HepG2 (cell line): ENCODE measurements around the gene WDR48. TPM values are rescaled to one million over a fixed set of nuclear protein-coding genes. Genes with fewer than 3 reads are reported as not detected.

ENCODE experiments used
- ATAC-seq: fragments of 200-7000 bp; cut with Tn5 transposase; 3 replicates; pipeline ENCODE4 v1.9.1; 2020; ENCODE audit warnings: mild to moderate bottlenecking, moderate library complexity
- BruUV-seq: library from RNA; stranded (reverse); fragments of 400-500 nt; replicated peaks from 2 replicates; lab custom pipeline; 2021; lab: Mats Ljungman, UMichigan
- CTCF ChIA-PET: fragments of 300-600 bp; formaldehyde crosslinking; extraction: SDS; loops from one replicate; lab custom pipeline; 2021; ENCODE audit warnings: low total read pairs, inconsistent platforms, low intra/inter-chr PET ratio; lab: Yijun Ruan, JAX
- POLR2A ChIA-PET: fragments of 350-600 bp; sonication (Branson Sonifier 250); formaldehyde crosslinking; loops from one replicate; lab custom pipeline; 2020; ENCODE audit warnings: antibody characterized with exemption, inconsistent platforms; lab: Yijun Ruan, JAX
- DNase-seq: peaks from one replicate; pipeline ENCODE4 v3.0.0-alpha.2; 2015; ENCODE audit warnings: low spot score
- FAIRE-seq: peaks from 3 replicates; lab custom pipeline; 2011; peaks lifted over from hg19 to GRCh38; lab: Jason Lieb, UNC
- H2AFZ ChIP-seq: one replicate; pipeline ENCODE4 v1.6.1; 2011; ENCODE audit warnings: low read length, inconsistent platforms
- H3K27ac ChIP-seq: fragments of 300-600 bp; 3 replicates; pipeline ENCODE4 v1.8.0; 2011; ENCODE audit warnings: mixed run types, mild to moderate bottlenecking, mixed read lengths, low read length, inconsistent platforms; ENCODE audit not compliant: insufficient read depth; ENCODE audit errors: extremely low read length
- H3K27me3 ChIP-seq, 2 experiments: fragments of 200-600 bp in 1 of 2; 2 replicates in 1 of 2; 3 replicates in 1 of 2; pipeline versions ENCODE4 v1.6.0 to v1.8.0; 2011; ENCODE audit warnings: low read length in 2 of 2, mild to moderate bottlenecking in 2 of 2, moderate library complexity in 2 of 2, inconsistent platforms in 1 of 2; ENCODE audit not compliant: insufficient read depth in 2 of 2, control insufficient read depth in 1 of 2
- H3K36me3 ChIP-seq, 2 experiments: fragments of 200-600 bp in 1 of 2; replicated peaks in 1 of 2; 2 replicates in 1 of 2; 3 replicates in 1 of 2; pipeline versions ENCODE4 v1.5.1 to v1.8.0; 2011; ENCODE audit warnings: low read length in 2 of 2, inconsistent platforms in 1 of 2; ENCODE audit not compliant: insufficient read depth in 2 of 2, control insufficient read depth in 1 of 2
- H3K4me1 ChIP-seq: 2 replicates; pipeline ENCODE4 v1.5.1; 2012; ENCODE audit warnings: low read length, inconsistent platforms; ENCODE audit not compliant: insufficient read depth
- H3K4me2 ChIP-seq: 2 replicates; pipeline ENCODE4 v1.6.0; 2011; ENCODE audit warnings: low read depth, low read length, inconsistent platforms
- H3K4me3 ChIP-seq, 3 experiments: fragments of 200-600 bp in 1 of 3; sonication (generic), shearing (Covaris generic) in 1 of 3; replicated peaks in 1 of 3; 2 replicates each; pipeline ENCODE4 v1.5.1; 2011 to 2016; ENCODE audit warnings: low read length in 3 of 3, inconsistent platforms in 2 of 3, low read depth in 2 of 3, mild to moderate bottlenecking in 2 of 3, control low read depth in 1 of 3, mixed read lengths in 1 of 3; ENCODE audit not compliant: insufficient read depth in 1 of 3
- H3K79me2 ChIP-seq: one replicate; pipeline ENCODE4 v1.6.1; 2011; ENCODE audit warnings: low read length, inconsistent platforms; ENCODE audit not compliant: insufficient read depth
- H3K9ac ChIP-seq: 2 replicates; pipeline ENCODE4 v1.6.0; 2011; ENCODE audit warnings: mild to moderate bottlenecking, low read depth, low read length, inconsistent platforms; ENCODE audit not compliant: insufficient read depth
- H3K9me3 ChIP-seq: 2 replicates; pipeline ENCODE4 v1.5.1; 2012; ENCODE audit warnings: mild to moderate bottlenecking, low read length
- H4K20me1 ChIP-seq: 2 replicates; pipeline ENCODE4 v1.6.0; 2011; ENCODE audit warnings: inconsistent platforms, mild to moderate bottlenecking, low read length, moderate library complexity; ENCODE audit not compliant: insufficient read depth
- CHCHD3 ChIP-seq: sonication (generic); formaldehyde crosslinking; IDR thresholded peaks from 2 replicates; pipeline ENCODE4 v1.8.0; 2022; ENCODE audit warnings: mild to moderate bottlenecking, missing genetic modification reagents, moderate library complexity
- HNF1A ChIP-seq, 2 experiments: sonication (generic) in 1 of 2; formaldehyde crosslinking in 1 of 2; IDR thresholded peaks; 2 replicates each; pipeline versions ENCODE4 v1.4.0 to v1.6.1; 2016 to 2020; ENCODE audit warnings: borderline replicate concordance in 1 of 2, low read depth in 1 of 2, mild to moderate bottlenecking in 1 of 2, missing genetic modification reagents in 1 of 2
- KAT8 ChIP-seq: IDR thresholded peaks from 2 replicates; pipeline ENCODE4 v1.6.1; 2016; ENCODE audit warnings: missing genetic modification reagents, missing compliant biosample characterization
- MBD4 ChIP-seq: IDR thresholded peaks from 2 replicates; pipeline ENCODE4 v1.6.1; 2012; ENCODE audit warnings: low read length, inconsistent platforms, borderline replicate concordance
- RERE ChIP-seq: IDR thresholded peaks from 2 replicates; pipeline ENCODE4 v1.6.1; 2016; ENCODE audit warnings: low read depth, missing genetic modification reagents, missing compliant biosample characterization
- SIN3A ChIP-seq: IDR thresholded peaks from 2 replicates; pipeline ENCODE4 v1.6.1; 2011; ENCODE audit warnings: low read depth, mild to moderate bottlenecking, control low read depth, low read length, borderline replicate concordance
- ZNF382 ChIP-seq: sonication (generic); formaldehyde crosslinking; IDR thresholded peaks from 2 replicates; pipeline ENCODE4 v1.5.0; 2020; ENCODE audit warnings: missing genetic modification reagents, mild to moderate bottlenecking, borderline replicate concordance
- ZNF562 ChIP-seq: sonication (generic); formaldehyde crosslinking; IDR thresholded peaks from 2 replicates; pipeline ENCODE4 v1.8.0; 2022; ENCODE audit warnings: missing genetic modification reagents, borderline replicate concordance
- WGBS: methylation state at CpG from one replicate; pipeline ENCODE4 v1.1.6; 2017; ENCODE audit warnings: low lambda C conversion rate; 5-methylcytosine and 5-hydroxymethylcytosine counted together
- in situ Hi-C: cut with HindIII; loops from 2 replicates; pipeline ENCODE4 v1.10.0; 2017; ENCODE audit warnings: low pct_unique_long_range_greater_than_20kb; ENCODE audit not compliant: extremely low pct_ligation_motif_present
- intact Hi-C: fragments of 100-400 bp; cut with micrococcal nuclease; formaldehyde crosslinking; loops from one replicate; pipeline ENCODE4 v1.10.0; 2022; ENCODE audit not compliant: unreplicated experiment
- polyA plus RNA-seq, 8 experiments: library from polyadenylated mRNA; depleted of rRNA in 3 of 8; stranded (reverse) in 7 of 8; unstranded in 1 of 8; fragments of >200 nt; fragmentation: Illumina TruSeq in 4 of 8; extraction: Trizol in 4 of 8; gene quantifications; 2 replicates each; pipeline versions ENCODE4 v1.2.1 to v1.2.3, GENCODE V29; 2011 to 2016; ENCODE audit warnings: low read depth in 4 of 8, missing spikeins in 1 of 8, mixed read lengths in 1 of 8; ENCODE audit not compliant: insufficient read depth in 1 of 8
- total RNA-seq, 5 experiments: library from RNA; depleted of rRNA; stranded (reverse); fragments of >200 nt; fragmentation: Illumina TruSeq; extraction: Trizol; gene quantifications; 2 replicates each; pipeline ENCODE4 v1.2.3, GENCODE V29; 2016; ENCODE audit warnings: low read depth in 1 of 5
- TF ChIP-seq, protein P1 (sequence below): sonication (generic); formaldehyde crosslinking; IDR thresholded peaks from 2 replicates; pipeline ENCODE4 v1.4.0; 2020; ENCODE audit warnings: mild to moderate bottlenecking, missing genetic modification reagents

Gene WDR48
- total and polyA plus RNA-seq, 2 of the 13 experiments (the other 11 are each of a cell fraction or from before 2014, with no cell fraction given), result 29.2 to 31.2 TPM

DNA sequence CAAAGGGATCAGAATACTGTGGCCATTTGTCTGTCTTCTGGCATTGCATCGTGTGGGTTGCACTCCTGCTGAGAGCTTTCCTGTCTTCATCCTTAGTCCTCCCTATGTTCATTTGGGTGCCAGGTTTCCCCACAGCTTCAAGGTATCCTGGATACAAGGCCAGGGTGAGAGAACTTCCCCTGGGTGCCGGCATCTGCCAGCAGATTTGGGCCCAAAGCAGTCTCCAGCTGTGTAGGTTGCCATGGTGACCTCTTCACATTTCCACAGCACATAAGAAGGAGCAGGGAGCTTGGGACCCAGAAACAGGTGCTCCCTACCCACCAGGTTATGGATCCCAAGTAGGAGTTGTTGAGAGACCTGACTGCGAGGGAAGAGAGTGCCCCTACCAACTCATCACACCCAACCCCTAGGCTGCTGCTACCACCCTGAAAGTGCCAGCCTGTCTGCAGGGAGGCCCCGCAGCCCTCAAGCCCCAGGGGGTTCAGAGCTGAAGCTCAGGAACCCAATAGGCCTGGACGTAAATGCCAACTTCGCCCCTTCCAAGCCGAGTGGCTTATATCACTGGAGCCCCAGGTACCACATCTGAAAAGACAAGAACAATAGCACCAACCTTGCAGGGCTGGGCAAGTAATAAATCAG lies 75.6 kb downstream of the WDR48 start:
- ChIA-PET CTCF (interaction anchor here (0.9 to 3.2 kb wide), 6 partner anchors 31 to 164 kb away, joined by 3 to 20 read pairs (median 4); no protein-coding TSS in a partner anchor), POLR2A (interaction anchor here (1.3 to 1.8 kb wide), 2 partner anchors 51 to 161 kb away, joined by 3 to 5 read pairs; no protein-coding TSS in a partner anchor)
- Histone ChIP-seq H4K20me1 (no peaks in the 10 kb centered on the region; the same call in 1 of the 2 replicates), H2AFZ (no peak overlapping the region), H3K4me2 (no peak overlapping the region), H3K79me2 (no peaks in the 10 kb centered on the region), H3K4me3 (no peak overlapping the region), H3K4me1 (peaks cover 13% of the 10 kb centered on the region), H3K36me3 (no peaks in the 10 kb centered on the region), H3K9ac (no peak overlapping the region), H3K27me3 (no peaks in the 10 kb centered on the region), H3K9me3 (no peaks in the 10 kb centered on the region), H3K27ac (no peak overlapping the region)
- in situ Hi-C loops, result loop anchor here (5.0 kb wide), 2 partner anchors 60 to 160 kb away; no protein-coding TSS in a partner anchor
- ATAC-seq, result no peak
- 19% methylated on average over 6 of the region's 7 CpGs for WGBS
- BruUV-seq, result no TSS peak
- no peak for FAIRE-seq
- no peak for DNase-seq
- intact Hi-C loops, result loop anchor here (5.0 kb wide), 1 partner anchor 80 kb away; no protein-coding TSS in a partner anchor
- no peak for TF ChIP-seq RERE (CRISPR knock-in tag)
- TF ChIP-seq ZNF562 (CRISPR knock-in tag), result no peak
- TF ChIP-seq SIN3A, result no peak
- no peak for TF ChIP-seq HNF1A (IDR thresholded peaks at IDR 0.05; ENCODE audit: low read depth)
- TF ChIP-seq HNF1A (CRISPR knock-in tag; IDR thresholded peaks at IDR 0.05; ENCODE audit: borderline replicate concordance), result no peak
- no peak for TF ChIP-seq MBD4
- TF ChIP-seq, protein P1, sequence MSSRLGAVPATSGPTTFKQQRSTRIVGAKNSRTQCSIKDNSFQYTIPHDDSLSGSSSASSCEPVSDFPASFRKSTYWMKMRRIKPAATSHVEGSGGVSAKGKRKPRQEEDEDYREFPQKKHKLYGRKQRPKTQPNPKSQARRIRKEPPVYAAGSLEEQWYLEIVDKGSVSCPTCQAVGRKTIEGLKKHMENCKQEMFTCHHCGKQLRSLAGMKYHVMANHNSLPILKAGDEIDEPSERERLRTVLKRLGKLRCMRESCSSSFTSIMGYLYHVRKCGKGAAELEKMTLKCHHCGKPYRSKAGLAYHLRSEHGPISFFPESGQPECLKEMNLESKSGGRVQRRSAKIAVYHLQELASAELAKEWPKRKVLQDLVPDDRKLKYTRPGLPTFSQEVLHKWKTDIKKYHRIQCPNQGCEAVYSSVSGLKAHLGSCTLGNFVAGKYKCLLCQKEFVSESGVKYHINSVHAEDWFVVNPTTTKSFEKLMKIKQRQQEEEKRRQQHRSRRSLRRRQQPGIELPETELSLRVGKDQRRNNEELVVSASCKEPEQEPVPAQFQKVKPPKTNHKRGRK (CRISPR knock-in tag), result no peak
- TF ChIP-seq CHCHD3 (CRISPR knock-in tag), result no peak
- TF ChIP-seq ZNF382 (CRISPR knock-in tag), result no peak
- TF ChIP-seq KAT8, result no peak
